ENCODE data around the gene CRLF3.
"Not testable (repeated sequence)": the region's sequence is repeated elsewhere in the genome, so short reads cannot be mapped to it uniquely, and the experiment has no call there.

Gene CRLF3, protein sequence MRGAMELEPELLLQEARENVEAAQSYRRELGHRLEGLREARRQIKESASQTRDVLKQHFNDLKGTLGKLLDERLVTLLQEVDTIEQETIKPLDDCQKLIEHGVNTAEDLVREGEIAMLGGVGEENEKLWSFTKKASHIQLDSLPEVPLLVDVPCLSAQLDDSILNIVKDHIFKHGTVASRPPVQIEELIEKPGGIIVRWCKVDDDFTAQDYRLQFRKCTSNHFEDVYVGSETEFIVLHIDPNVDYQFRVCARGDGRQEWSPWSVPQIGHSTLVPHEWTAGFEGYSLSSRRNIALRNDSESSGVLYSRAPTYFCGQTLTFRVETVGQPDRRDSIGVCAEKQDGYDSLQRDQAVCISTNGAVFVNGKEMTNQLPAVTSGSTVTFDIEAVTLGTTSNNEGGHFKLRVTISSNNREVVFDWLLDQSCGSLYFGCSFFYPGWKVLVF

GRCh38 chr17:30824356-30825145, at the start of gene CRLF3:
Gene CRLF3, minus strand, starts transcription at chr17:30824692. Its CDS starts 41 bp downstream, at chr17:30824651.
- DNase-seq, result peak; percentile 97

- DNase-seq, result no peak
These were observed 44.5 kb upstream of the CRLF3 start for GRCh38 chr17:30869005-30869404.

DNA sequence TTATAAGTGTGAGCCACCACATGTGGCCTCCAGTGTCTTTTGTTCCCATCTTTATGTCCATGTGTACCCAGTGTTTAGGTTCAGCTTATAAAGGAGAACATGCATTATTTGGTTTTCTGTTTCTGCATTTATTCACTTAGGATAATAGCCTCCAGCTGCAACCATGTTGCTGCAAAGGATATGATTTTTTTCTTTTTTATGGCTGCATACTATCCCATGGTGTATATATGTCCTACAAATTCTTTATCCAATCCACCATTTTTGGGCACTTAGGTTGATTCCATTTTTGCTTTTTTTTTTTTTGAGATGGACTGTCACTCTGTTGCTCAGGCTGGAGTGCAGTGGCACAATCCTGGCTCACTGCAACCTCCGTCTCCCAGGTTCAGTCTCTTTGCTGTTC, 40.1 kb upstream of the CRLF3 start:
- DNase-seq, result no peak

DNA sequence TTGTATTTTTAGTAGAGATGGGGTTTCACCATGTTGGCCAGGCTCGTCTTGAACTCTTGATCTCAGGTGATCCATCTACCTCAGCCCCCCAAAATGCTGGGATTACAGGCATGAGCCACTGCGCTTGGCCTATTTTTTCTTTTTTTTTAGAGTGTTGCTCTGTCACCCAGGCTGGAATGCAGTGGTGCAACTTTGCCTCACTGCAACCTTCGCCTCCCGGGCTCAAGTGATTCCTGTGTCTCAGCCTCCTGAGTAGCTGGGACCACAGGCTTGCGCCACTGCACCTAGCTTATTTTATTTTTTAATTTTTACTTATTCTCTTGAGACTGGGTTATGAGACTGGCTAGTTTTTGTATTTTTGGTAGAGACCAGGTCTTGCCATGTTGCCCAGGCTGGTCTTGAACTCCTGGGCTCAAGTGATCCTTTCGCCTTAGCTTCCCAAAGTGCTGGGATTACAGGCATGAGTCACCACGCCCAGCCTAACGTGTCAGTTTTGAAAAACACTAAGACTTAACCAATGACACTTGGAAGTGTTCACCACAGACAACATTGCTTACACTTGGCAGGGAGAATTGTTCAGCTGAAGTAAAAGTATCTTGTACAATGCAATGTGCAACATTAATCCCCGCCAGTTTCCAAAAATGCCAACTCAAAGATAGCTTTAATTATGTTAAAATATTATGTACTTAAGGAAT, 34.2 kb upstream of the CRLF3 start:
- DNase-seq, result no peak

DNA sequence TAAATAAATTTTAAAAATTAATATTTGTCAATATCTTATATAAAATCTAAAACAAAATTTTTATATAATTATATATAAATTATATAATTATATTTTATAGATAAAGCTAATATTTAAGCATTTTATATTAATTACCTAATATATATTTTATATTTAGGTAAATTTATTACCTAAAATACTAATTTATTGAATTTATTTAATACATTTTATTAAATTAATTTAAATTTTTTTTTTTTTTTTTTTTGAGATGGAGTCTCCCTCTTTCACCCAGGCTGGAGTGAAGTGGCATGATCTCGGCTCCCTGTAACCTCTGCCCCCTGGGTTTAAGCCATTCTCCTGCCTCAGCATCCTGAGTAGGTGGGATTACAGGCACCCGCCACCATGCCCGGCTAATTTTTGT, 29.7 kb upstream of the CRLF3 start:
- DNase-seq, result no peak

DNA sequence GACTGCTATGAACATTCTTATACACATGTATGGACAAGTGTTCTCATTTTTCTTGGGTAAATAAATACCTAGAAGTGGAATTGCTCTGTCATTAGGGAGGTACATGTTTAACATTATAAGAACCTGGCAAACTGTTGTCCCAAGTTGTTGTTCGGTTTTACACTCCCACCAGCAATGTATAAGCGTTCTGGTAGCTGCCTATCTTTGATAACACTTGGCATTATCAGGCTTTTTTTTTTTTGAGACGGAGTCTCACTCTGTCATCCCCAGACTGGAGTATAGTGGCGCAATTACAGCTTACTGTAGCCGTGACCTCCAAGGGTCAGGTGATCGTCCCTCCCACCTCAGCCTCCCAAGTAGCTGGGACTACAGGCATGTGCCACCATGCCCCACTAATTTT, 23.5 kb upstream of the CRLF3 start:
- DNase-seq, result no peak

DNA sequence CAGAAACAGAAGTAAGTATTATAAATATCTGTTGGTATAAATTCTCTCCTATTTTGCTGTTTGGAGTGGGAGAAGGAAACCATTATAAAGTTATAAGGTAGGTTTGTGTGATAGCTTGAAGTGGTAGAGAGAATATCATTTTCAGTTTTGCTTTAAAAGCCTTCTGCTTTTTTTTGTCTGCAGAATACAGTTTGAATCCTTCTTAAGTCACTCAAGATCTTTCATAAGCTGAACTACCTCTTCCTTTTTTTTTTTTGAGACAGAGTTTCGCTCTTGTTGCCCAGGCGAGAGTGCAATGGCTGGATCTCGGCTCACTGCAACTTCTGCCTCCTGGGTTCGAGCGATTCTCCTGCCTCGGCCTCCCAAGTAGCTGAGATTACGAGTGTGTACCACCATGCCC, 16.3 kb upstream of the CRLF3 start:
- no peak for DNase-seq

- DNase-seq, result no peak
These were observed 13.8 kb upstream of the CRLF3 start for GRCh38 chr17:30838202-30838807.

DNA sequence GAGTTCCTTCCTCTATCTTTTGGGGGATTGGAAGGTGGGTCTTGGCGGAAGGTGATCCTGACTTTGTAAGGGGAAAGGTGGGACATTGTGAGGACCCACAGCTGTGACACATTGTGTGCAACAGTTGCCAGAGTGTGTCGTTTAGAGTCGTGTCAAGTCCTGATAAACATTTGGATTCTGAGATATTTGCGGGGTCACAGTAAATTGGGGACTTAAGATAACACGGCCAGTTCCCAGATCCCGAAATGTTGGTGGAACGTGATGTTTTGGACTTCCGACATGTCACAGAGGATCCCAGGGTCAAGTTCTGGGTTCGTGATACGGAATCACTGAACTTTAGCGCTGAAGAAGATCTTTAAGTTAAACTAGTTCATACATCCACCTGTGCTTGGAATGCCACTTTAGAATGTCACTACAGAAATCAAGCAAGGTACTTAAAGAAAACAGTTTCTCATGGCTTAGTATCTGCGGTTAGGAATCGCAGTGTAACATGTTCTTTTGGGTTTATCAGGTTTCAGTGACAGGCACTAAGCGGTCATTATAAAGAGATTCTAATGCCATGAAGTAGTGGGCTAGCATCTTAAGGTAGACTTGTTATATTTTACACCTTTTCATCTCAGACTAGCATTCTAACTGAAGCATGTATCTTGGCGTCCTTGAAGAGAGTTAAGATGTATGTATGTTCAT, 8.1 kb upstream of the CRLF3 start:
- DNase-seq, result no peak

- peak; percentile 96 for DNase-seq
These were observed 7.4 kb upstream of the CRLF3 start, which contains the start of gene ATAD5 for GRCh38 chr17:30831663-30832437. Gene ATAD5, plus strand, starts transcription at chr17:30831966. Its CDS starts 382 bp downstream, at chr17:30832348.

DNA sequence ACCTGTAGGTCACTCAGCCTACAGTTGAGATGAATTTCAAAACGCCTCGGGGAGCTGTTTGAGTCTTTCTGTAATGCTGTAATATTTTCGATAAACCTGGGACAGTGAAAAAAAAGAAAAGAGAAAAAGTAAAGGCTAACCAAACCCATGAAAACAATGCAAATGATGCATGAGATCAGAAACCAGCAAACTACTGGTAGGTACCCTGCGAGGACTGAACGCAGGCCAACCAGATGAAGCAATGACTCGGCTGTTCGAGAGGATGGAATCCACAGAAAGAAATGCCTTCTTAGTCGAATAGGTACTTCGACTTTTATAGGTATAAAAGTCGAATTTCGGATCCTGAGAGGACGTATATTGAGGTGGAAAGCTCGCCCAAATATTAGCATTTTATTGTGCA, 6.8 kb upstream of the CRLF3 start:
- peak; percentile 53 for DNase-seq

DNA sequence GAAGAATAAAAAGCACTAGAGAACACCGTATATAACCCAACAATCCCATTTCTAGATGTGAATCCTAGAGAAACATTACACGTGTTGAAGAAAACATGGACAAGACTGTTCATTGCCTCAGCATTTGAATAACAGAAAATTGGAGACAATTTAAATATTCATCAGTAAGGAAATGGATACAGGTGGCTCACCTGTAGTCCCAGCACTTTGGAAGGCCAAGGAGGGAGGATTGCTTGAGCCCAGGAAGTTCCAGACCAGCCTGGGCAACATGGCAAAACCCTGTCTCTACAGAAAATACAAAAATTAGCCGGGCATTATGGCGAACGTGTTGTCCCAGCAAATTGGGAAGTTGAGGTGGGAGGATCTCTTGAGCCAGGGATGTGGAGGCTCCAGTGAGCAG, 4.5 kb upstream of the CRLF3 start:
- DNase-seq, result no peak

- DNase-seq, result no peak
These were observed 2.6 kb upstream of the CRLF3 start for GRCh38 chr17:30827082-30827481.

DNA sequence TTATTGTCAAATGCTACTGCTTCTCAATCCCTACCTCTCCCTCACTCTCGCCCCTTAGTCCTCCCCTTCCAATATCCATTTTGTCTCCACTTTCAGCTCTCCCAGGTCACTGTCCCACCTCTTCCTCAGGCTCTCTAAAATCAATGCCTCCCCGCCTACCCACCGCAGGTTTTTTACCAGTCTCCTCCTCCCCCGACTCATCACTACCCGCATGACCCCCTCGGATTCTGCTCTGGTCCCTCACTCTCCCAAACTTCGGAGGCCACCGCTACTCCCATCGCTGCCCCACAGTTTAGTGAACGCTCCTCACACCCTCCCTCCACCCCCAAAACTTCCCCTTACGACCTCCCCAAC, 513 bp downstream of the CRLF3 start:
- no peak for DNase-seq

GRCh38 chr17:30823421-30823820, 1.1 kb downstream of the CRLF3 start:
- DNase-seq, result no peak

- not testable (repeated sequence) for DNase-seq
These were observed 1.6 kb downstream of the CRLF3 start for GRCh38 chr17:30822919-30823318.

- DNase-seq, result no peak
These were observed 2.4 kb downstream of the CRLF3 start for GRCh38 chr17:30821871-30822723.

- DNase-seq, result no peak
These were observed 4.4 kb downstream of the CRLF3 start for GRCh38 chr17:30819971-30820705.

DNA sequence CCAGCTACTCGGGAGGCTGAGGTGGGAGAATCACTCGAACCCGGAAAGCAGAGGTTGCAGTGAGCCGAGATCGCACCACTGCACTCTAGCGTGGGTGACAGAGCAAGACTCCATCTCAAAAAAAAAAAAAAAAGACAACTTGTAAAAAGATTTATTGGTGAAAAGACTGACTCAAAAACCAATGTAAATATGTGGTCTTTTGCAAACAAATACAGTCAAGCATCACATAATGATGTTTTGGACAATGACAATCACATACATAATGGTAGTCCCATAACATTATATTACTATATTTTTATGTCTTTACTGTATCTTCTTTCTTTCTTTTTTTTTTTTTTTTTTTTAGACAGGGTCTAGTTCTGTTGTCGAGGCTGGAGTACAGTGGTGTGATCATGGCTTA, 8.3 kb downstream of the CRLF3 start:
- no peak for DNase-seq

DNA sequence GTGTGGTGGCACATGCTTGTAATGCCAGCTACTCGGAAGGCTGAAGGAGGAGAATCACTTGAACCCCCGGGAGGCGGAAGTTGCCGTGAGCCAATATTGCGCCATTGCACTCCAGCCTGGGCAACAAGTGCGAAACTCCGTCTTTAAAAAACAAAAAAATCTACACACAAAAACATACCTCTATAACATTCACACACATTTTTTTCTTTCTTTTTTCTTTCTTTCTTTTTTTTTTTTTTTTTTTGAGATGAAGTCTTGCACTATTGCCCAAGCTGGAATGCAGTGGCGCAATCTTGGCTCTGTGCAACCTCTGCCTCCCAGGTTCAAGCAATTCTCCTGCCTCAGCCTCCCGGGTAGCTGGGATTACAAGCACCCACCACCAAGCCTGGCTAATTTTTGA, 9.6 kb downstream of the CRLF3 start:
- DNase-seq, result not testable (repeated sequence)
